ENCODE measurements around the gene SUN2. TPM values are rescaled to one million over a fixed set of nuclear protein-coding genes. Genes with fewer than 3 reads are reported as not detected.
A peak's percentile ranks its signal among the peaks of the same experiment; 100 is the strongest.

The SUN2 gene
- total RNA-seq, 1 donor from 2014 or later = 124 TPM

DNA sequence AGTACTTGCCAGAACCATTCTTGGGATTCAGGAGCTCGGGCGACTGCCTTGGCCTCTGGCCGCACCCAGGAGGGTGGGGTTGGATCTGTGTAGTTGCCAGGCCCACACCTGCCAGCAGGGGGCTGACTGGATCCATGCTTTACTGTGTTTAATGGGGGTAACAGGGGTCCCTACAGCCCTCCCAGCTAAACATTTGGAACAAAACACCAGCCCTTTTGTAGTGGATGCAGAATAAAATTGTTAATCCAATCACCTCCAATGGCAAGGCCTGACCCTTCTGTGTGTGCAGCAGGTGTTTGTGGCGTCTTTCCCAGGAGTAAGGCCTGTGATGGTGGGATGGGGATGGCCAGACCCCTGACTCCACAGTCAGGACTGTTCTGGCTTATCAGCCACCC, 22.5 kb downstream of the SUN2 start:
- H3K36me3 Mint-ChIP-seq (ENCODE audit: low read depth) = peaks cover 31% of the 10 kb centered on the region
- H3K27ac Mint-ChIP-seq (ENCODE audit: unreplicated experiment) = peak overlapping the region; percentile 66
- H3K9me3 Mint-ChIP-seq (ENCODE audit: low read depth) = no peaks in the 10 kb centered on the region
- TF ChIP-seq, protein P1, sequence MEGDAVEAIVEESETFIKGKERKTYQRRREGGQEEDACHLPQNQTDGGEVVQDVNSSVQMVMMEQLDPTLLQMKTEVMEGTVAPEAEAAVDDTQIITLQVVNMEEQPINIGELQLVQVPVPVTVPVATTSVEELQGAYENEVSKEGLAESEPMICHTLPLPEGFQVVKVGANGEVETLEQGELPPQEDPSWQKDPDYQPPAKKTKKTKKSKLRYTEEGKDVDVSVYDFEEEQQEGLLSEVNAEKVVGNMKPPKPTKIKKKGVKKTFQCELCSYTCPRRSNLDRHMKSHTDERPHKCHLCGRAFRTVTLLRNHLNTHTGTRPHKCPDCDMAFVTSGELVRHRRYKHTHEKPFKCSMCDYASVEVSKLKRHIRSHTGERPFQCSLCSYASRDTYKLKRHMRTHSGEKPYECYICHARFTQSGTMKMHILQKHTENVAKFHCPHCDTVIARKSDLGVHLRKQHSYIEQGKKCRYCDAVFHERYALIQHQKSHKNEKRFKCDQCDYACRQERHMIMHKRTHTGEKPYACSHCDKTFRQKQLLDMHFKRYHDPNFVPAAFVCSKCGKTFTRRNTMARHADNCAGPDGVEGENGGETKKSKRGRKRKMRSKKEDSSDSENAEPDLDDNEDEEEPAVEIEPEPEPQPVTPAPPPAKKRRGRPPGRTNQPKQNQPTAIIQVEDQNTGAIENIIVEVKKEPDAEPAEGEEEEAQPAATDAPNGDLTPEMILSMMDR (IDR thresholded peaks at IDR 0.05) = peak; percentile 81
- H3K4me3 Mint-ChIP-seq (ENCODE audit: unreplicated experiment) = no peak overlapping the region
- peak; percentile 49 for DNase-seq (ENCODE audit: low spot score)
- H3K4me1 Mint-ChIP-seq (ENCODE audit: low read depth) = peaks cover 41% of the 10 kb centered on the region
- H3K27me3 Mint-ChIP-seq (ENCODE audit: low read depth) = no peaks in the 10 kb centered on the region

DNA sequence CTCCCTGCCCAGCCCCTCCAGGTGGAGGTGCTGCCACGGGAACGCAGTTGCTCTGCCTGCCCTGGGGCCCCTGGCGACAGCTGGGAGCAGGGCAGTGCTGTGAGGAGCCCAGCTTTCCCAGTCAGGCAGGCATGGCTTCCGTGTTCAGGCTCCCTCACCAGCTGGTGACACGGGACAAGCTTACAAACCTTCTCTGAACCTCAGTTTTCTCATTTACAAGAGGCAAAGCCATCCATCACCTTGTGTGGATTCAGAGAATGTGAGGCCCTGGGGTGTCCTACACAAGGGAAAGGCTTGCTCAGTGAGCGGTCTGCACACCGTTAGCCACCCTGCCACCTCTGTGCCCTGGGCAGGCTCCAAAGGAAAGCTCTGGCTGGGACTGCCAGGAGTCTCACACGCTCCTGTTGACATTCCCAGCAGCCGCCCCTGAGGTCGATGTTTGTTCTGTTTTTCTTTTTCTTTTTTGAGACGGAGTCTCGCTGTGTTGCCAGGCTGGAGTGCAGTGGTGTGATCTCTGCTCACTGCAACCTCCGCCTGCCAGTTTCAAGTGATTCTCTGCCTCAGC, 23.5 kb downstream of the SUN2 start:
- Mint-ChIP-seq H3K4me3 (ENCODE audit: unreplicated experiment) (no peak overlapping the region), H3K27ac (ENCODE audit: unreplicated experiment) (peak overlapping the region; percentile 74), H3K27me3 (ENCODE audit: low read depth) (no peaks in the 10 kb centered on the region), H3K9me3 (ENCODE audit: low read depth) (no peaks in the 10 kb centered on the region), H3K4me1 (ENCODE audit: low read depth) (peaks cover 42% of the 10 kb centered on the region), H3K36me3 (ENCODE audit: low read depth) (peaks cover 26% of the 10 kb centered on the region)
- TF ChIP-seq, protein P1 (IDR thresholded peaks at IDR 0.05) = no peak
- DNase-seq (ENCODE audit: low spot score) = no peak

DNA sequence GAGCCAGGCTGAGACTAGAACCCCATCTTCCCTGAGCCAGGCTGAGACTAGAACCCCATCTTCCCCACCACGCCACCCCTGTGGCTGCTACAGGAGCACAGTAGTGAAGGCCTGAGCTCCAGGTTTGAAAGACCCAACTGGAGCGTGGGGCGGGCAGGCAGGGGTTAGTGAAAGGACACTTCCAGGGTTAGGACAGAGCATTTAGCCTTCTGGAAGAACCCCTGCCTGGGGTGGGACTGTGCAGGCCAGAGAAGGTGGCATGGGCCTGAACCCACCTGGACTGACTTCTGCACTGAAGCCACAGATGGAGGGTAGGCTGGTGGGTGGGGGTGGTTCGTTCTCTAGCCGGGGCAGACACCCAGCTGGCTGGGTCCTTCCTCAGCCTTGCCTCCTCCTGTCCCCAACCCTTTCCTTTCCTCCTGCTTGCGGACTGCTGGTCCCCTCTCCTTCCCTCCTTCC, 24.1 kb downstream of the SUN2 start:
- no peaks in the 10 kb centered on the region for H3K9me3 Mint-ChIP-seq (ENCODE audit: low read depth)

DNA sequence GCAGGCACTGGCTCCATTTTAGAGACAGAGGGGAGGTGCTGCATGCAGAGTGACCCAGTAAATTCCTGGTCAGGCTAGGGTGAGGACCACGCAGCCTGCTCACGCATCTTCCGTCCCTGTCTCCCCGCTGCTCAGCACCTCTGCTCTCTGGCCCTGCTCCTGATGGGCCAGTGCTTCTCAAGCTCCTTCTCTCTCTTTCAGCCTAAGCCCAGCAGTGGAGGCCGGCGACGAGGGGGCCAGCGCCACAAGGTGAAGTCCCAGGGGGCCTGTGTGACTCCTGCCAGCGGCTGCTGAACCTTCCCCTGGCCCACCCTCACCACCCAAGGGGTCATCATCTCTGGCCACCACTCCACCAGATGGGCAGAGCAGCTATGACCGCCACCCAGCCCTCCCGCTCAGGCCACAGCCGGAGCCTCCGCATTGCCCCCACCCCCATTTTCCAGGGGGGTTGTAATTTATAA, 25.4 kb downstream of the SUN2 start:
- H3K27ac Mint-ChIP-seq (ENCODE audit: unreplicated experiment) = no peak overlapping the region
- no peaks in the 10 kb centered on the region for H3K27me3 Mint-ChIP-seq (ENCODE audit: low read depth)
- DNase-seq (ENCODE audit: low spot score) = no peak
- H3K4me3 Mint-ChIP-seq (ENCODE audit: unreplicated experiment) = no peak overlapping the region
- H3K4me1 Mint-ChIP-seq (ENCODE audit: low read depth) = peaks cover 39% of the 10 kb centered on the region
- TF ChIP-seq, protein P1 (IDR thresholded peaks at IDR 0.05) = no peak
- peaks cover 35% of the 10 kb centered on the region for H3K36me3 Mint-ChIP-seq (ENCODE audit: low read depth)
- H3K9me3 Mint-ChIP-seq (ENCODE audit: low read depth) = no peaks in the 10 kb centered on the region

More for the DNA sequence above, 24.1 kb downstream of the SUN2 start:
- H3K36me3 Mint-ChIP-seq (ENCODE audit: low read depth) = peaks cover 27% of the 10 kb centered on the region
- H3K27ac Mint-ChIP-seq (ENCODE audit: unreplicated experiment) = peak overlapping the region; percentile 74
- H3K4me1 Mint-ChIP-seq (ENCODE audit: low read depth) = peaks cover 39% of the 10 kb centered on the region
- no peaks in the 10 kb centered on the region for H3K27me3 Mint-ChIP-seq (ENCODE audit: low read depth)
- TF ChIP-seq, protein P1 (IDR thresholded peaks at IDR 0.05) = no peak
- no peak for DNase-seq (ENCODE audit: low spot score)
- no peak overlapping the region for H3K4me3 Mint-ChIP-seq (ENCODE audit: unreplicated experiment)

DNA sequence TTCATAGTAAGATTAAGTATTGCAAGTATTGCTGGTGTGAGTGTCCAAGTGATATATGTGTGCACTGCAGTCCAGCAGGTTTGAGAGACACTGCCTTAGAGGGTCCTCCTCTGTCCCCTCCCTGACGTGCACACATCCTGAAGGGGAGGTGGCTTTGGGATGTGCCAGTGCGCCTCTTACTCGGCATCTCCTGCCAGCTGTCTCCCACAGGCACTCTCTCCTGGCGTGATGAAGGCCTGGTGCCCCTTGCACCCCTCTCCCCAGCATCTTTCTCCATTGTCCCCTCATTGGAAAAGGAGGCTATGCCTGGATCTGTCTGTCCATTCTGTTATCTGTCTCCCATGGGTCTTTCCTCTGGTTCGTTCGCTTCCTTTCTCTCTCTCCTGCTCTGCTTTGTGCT, 25.9 kb downstream of the SUN2 start:
- TF ChIP-seq, protein P1 (IDR thresholded peaks at IDR 0.05) = no peak
- Mint-ChIP-seq H3K36me3 (ENCODE audit: low read depth) (peaks cover 39% of the 10 kb centered on the region), H3K9me3 (ENCODE audit: low read depth) (no peaks in the 10 kb centered on the region), H3K27me3 (ENCODE audit: low read depth) (no peaks in the 10 kb centered on the region), H3K4me3 (ENCODE audit: unreplicated experiment) (no peak overlapping the region), H3K4me1 (ENCODE audit: low read depth) (peaks cover 44% of the 10 kb centered on the region), H3K27ac (ENCODE audit: unreplicated experiment) (no peak overlapping the region)
- no peak for DNase-seq (ENCODE audit: low spot score)

Data from chondrocyte (in vitro differentiated cells).